Transverse colon (tissue), 4 donors: ENCODE data around the gene TDP2. TPM values are rescaled to one million over a fixed set of nuclear protein-coding genes. Genes with fewer than 3 reads are reported as not detected.
"Not testable (repeated sequence)": the region's sequence is repeated elsewhere in the genome, so short reads cannot be mapped to it uniquely, and the experiment has no call there.

ENCODE experiments used
- DNase-seq: peaks from one replicate; pipeline ENCODE4 v3.0.0-alpha.2; 2019
- H3K27ac ChIP-seq, 4 donors: fragments of 200-600 bp; sonication (generic); 2 replicates each; pipeline ENCODE4 v1.5.1; 2016 to 2018; ENCODE audit warnings: inconsistent platforms in 4 of 4
- H3K27me3 ChIP-seq: fragments of 200-600 bp; sonication (generic); 2 replicates; pipeline ENCODE4 v1.5.1; 2017; ENCODE audit warnings: inconsistent platforms
- H3K36me3 ChIP-seq, 4 donors: fragments of 200-600 bp; sonication (generic); 2 replicates each; pipeline ENCODE4 v1.5.1; 2017 to 2019; ENCODE audit warnings: inconsistent platforms in 4 of 4
- H3K4me1 ChIP-seq, 4 donors: fragments of 200-600 bp; sonication (generic); 2 replicates each; pipeline ENCODE4 v1.5.1; 2017 to 2020; ENCODE audit warnings: inconsistent platforms in 4 of 4
- H3K4me3 ChIP-seq, 4 donors: fragments of 200-600 bp; sonication (generic); 1 replicate in 1 of 4; 2 replicates in 3 of 4; pipeline versions ENCODE4 v1.5.1 to v1.6.1; 2017 to 2019; ENCODE audit warnings: inconsistent platforms in 4 of 4
- H3K9me3 ChIP-seq, 2 donors: fragments of 200-600 bp; sonication (generic); 2 replicates each; pipeline ENCODE4 v1.5.1; 2017 to 2019; ENCODE audit warnings: inconsistent platforms in 2 of 2
- EP300 ChIP-seq: sonication (generic); formaldehyde crosslinking; IDR thresholded peaks from one replicate; pipeline ENCODE4 v1.6.1; 2017; ENCODE audit warnings: antibody characterized with exemption, low read depth
- POLR2A ChIP-seq: fragments of 450-650 bp; IDR thresholded peaks from one replicate; pipeline ENCODE4 v1.6.1; 2016; ENCODE audit warnings: antibody characterized with exemption, mild to moderate bottlenecking, moderate library complexity
- POLR2AphosphoS5 ChIP-seq, 3 donors: sonication (generic); formaldehyde crosslinking; IDR thresholded peaks; one replicate each; pipeline ENCODE4 v1.6.1; 2016; ENCODE audit warnings: antibody characterized with exemption in 3 of 3
- WGBS, 2 donors: methylation state at CpG; one replicate each; pipeline ENCODE4 v1.1.5; 2018; ENCODE audit warnings: low coverage in 1 of 2; 5-methylcytosine and 5-hydroxymethylcytosine counted together
- in situ Hi-C, 4 donors: fragments of 200-750 bp; cut with MboI; loops; one replicate each; pipeline versions ENCODE4 v1.15.0 to v1.15.1; 2017; ENCODE audit warnings: low sequenced_read_pairs in 3 of 4, low pct_ligation_motif_present in 1 of 4, low pct_unique_long_range_greater_than_20kb in 1 of 4
- intact Hi-C: fragments of 100-400 bp; cut with DNase I; formaldehyde crosslinking; loops from one replicate; pipeline ENCODE4 v1.15.1; 2023; ENCODE audit warnings: low total_unique reads
- total RNA-seq, 4 donors: library from RNA; depleted of rRNA; stranded (reverse); fragments of >200 nt; gene quantifications; one replicate each; pipeline ENCODE4 v1.1.0, GENCODE V29; 2016
- TF ChIP-seq, protein P1 (sequence below), 5 experiments: fragments of 200-600 bp in 3 of 5; fragments of 450-650 bp in 2 of 5; sonication (generic) in 3 of 5; IDR thresholded peaks; 1 replicate in 2 of 5; 2 replicates in 3 of 5; pipeline ENCODE4 v1.5.1; 2016 to 2017; ENCODE audit warnings: antibody characterized with exemption in 5 of 5, inconsistent platforms in 3 of 5, mild to moderate bottlenecking in 2 of 5, moderate library complexity in 1 of 5

The TDP2 gene
- total RNA-seq, 4 donors from 2014 or later, result 48.4 to 292 (median 151) TPM

DNA sequence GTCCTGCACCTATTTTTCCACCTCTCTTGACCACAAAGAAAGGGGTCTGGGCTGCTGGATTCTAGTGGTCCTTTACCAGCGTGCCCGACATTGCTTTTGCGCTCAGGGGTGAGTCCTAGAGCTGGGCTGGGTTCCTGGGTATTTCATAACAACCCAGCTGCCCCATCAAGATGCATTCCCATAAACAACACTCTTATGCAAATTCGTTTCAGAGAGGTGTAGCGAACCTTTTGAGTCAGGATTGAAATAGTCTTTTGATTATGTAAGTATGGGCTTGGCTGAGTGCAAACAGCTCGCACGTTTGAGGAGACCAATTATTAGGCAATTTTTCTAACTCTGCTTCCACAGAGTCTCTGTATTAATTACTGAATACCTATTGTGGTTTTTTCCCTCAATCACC lies 13.9 kb upstream of the TDP2 start:
- Histone ChIP-seq H3K27ac (no peak overlapping the region), H3K36me3 (no peaks in the 10 kb centered on the region), H3K9me3 (no peaks in the 10 kb centered on the region), H3K27me3 (no peaks in the 10 kb centered on the region), H3K4me1 (no peaks in the 10 kb centered on the region), H3K4me3 (no peak overlapping the region)
- in situ Hi-C loops, result loop anchor here in 1 of 4 donors (25.0 kb wide), 1 partner anchor 243 kb away; no protein-coding TSS in a partner anchor
- 88 to 89% methylated on average over 3 to 7 of the region's 7 CpGs for WGBS, 2 donors
- TF ChIP-seq, protein P1, sequence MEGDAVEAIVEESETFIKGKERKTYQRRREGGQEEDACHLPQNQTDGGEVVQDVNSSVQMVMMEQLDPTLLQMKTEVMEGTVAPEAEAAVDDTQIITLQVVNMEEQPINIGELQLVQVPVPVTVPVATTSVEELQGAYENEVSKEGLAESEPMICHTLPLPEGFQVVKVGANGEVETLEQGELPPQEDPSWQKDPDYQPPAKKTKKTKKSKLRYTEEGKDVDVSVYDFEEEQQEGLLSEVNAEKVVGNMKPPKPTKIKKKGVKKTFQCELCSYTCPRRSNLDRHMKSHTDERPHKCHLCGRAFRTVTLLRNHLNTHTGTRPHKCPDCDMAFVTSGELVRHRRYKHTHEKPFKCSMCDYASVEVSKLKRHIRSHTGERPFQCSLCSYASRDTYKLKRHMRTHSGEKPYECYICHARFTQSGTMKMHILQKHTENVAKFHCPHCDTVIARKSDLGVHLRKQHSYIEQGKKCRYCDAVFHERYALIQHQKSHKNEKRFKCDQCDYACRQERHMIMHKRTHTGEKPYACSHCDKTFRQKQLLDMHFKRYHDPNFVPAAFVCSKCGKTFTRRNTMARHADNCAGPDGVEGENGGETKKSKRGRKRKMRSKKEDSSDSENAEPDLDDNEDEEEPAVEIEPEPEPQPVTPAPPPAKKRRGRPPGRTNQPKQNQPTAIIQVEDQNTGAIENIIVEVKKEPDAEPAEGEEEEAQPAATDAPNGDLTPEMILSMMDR (IDR thresholded peaks at IDR 0.05), result no peak
- intact Hi-C loops, result no loop called here
- no peak for DNase-seq

DNA sequence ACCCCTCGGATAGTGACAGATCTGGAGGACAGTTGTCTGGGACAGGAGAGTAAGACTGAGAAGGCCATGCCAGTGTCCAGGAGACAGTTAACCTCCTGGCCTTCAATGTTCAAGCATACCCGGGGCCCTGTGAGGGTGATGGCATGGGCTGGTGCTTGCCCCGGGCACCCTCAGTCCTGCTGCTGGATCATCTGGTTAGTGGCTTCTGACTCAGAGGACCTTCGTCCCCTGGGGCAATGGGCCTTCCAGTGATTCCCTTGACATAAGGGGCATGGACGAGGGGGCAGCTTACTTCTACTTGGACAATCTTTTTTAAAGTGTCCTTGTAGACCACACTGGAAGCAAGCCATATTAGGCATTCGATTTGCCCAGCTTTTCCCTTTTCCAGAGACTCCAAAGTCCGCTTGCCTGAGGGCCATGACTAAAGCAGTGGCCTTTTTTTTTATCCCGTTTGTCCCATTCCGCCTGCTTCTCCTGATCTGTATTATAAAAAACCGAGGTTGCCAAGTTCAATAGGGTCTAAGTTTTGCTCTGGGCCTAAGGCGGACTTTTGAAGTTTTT lies 12.2 kb upstream of the TDP2 start:
- H3K4me1 ChIP-seq, H3K27me3 ChIP-seq, intact Hi-C loops, H3K36me3 ChIP-seq, H3K27ac ChIP-seq, H3K4me3 ChIP-seq, H3K9me3 ChIP-seq, DNase-seq: not testable (repeated sequence)
- in situ Hi-C loops, result loop anchor here in 1 of 4 donors (25.0 kb wide), 1 partner anchor 242 kb away; no protein-coding TSS in a partner anchor
- WGBS, 2 donors, result 89 to 90% methylated on average over 7 to 11 of the region's 11 CpGs

DNA sequence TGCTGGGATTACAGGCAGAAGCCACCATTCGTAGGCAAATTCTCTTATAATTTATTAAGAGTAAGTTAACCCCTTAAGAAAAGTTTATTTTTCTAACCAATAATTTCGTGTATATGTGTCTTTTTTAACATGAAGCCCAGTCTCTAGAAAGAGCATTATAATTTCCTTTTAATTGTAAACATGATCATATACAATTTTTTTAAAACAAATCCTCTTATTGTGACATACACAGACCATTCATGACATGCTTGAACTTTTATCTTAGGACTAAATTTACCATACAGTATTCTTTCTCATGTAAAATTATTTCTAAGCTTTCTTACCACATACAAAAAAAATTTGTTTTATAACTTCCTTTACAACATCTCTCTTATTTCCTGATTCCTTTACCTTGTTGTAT lies 6.9 kb upstream of the TDP2 start:
- DNase-seq, result no peak
- TF ChIP-seq POLR2AphosphoS5 (IDR thresholded peaks at IDR 0.05), result no peak
- TF ChIP-seq POLR2A, result no peak
- TF ChIP-seq, protein P1 (IDR thresholded peaks at IDR 0.05), result no peak
- TF ChIP-seq EP300, result no peak
- Histone ChIP-seq H3K4me1 (no peaks in the 10 kb centered on the region), H3K36me3 (no peaks in the 10 kb centered on the region), H3K27ac (no peak overlapping the region), H3K27me3 (no peaks in the 10 kb centered on the region), H3K9me3 (peaks cover 5 to 8% of the 10 kb centered on the region in 2 donors), H3K4me3 (no peak overlapping the region)
- intact Hi-C loops (no loop called here), in situ Hi-C loops (no loop called here)
- 83% methylated on average over 2 of the region's 2 CpGs for WGBS, 2 donors

- no peak overlapping the region for H3K27ac ChIP-seq
Measured at GRCh38 chr6:24672620-24673182, 6.0 kb upstream of the TDP2 start.

GRCh38 chr6:24671077-24671476 lies 4.4 kb upstream of the TDP2 start:
- peaks cover 0 to 12% (median 10%) of the 10 kb centered on the region in 4 donors for H3K4me1 ChIP-seq
- H3K36me3 ChIP-seq, intact Hi-C loops, DNase-seq, H3K9me3 ChIP-seq, in situ Hi-C loops, H3K27me3 ChIP-seq, H3K27ac ChIP-seq, H3K4me3 ChIP-seq: not testable (repeated sequence)
- 88 to 93% methylated on average over 2 to 4 of the region's 4 CpGs for WGBS, 2 donors

More at GRCh38 chr6:24672620-24673182, 6.0 kb upstream of the TDP2 start:
- WGBS, 2 donors, result 90 to 98% methylated on average over 5 to 6 of the region's 6 CpGs
- in situ Hi-C loops, result no loop called here
- Histone ChIP-seq H3K4me1 (peaks cover 0 to 9% (median 8%) of the 10 kb centered on the region in 4 donors), H3K36me3 (no peaks in the 10 kb centered on the region), H3K27me3 (no peaks in the 10 kb centered on the region), H3K9me3 (peaks cover 5 to 8% of the 10 kb centered on the region in 2 donors), H3K4me3 (no peak overlapping the region)
- no peak for DNase-seq
- no peak for TF ChIP-seq POLR2AphosphoS5 (IDR thresholded peaks at IDR 0.05)
- no peak for TF ChIP-seq POLR2A
- TF ChIP-seq, protein P1 (IDR thresholded peaks at IDR 0.05), result no peak
- no peak for TF ChIP-seq EP300
- intact Hi-C loops, result no loop called here

- in situ Hi-C loops, intact Hi-C loops, DNase-seq, H3K27me3 ChIP-seq, H3K9me3 ChIP-seq, H3K36me3 ChIP-seq, H3K27ac ChIP-seq, H3K4me3 ChIP-seq: not testable (repeated sequence)
- H3K4me1 ChIP-seq, result peaks cover 0 to 16% (median 13%) of the 10 kb centered on the region in 4 donors
Measured at GRCh38 chr6:24670492-24670891, 3.8 kb upstream of the TDP2 start.
